ENCODE measurements around the gene PDCD1LG2.

PDCD1LG2 gene

DNA sequence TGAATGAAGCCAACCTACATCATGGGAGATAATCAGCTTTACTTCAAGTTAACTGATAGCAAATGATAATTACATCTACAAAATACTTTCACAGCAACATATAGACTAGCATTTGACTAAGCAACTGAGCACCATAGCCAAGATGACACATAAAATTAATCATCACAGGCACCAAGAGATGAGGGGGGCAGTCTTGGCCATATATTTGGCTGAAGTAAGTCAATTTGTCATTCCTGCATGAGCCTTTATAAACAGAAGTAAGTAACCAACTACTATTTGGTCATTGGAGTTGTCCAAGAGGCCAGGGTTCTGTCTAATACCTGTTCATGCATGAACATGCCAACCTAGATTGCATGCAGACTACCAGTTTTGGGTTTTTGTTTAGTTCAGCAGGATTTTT, 53.6 kb downstream of the PDCD1LG2 start:
- Histone ChIP-seq H3K36me3 (ENCODE audit: control insufficient read depth in 5 of 5, insufficient read depth in 5 of 5, low read length in 5 of 5) (peaks cover 0 to 15% (median 0%) of the 10 kb centered on the region in 5 donors), H3K4me3 (ENCODE audit: low read depth in 1 of 5, low read length in 5 of 5) (no peak overlapping the region), H3K9me3 (ENCODE audit: control insufficient read depth in 5 of 5, low read length in 5 of 5) (no peaks in the 10 kb centered on the region)

DNA sequence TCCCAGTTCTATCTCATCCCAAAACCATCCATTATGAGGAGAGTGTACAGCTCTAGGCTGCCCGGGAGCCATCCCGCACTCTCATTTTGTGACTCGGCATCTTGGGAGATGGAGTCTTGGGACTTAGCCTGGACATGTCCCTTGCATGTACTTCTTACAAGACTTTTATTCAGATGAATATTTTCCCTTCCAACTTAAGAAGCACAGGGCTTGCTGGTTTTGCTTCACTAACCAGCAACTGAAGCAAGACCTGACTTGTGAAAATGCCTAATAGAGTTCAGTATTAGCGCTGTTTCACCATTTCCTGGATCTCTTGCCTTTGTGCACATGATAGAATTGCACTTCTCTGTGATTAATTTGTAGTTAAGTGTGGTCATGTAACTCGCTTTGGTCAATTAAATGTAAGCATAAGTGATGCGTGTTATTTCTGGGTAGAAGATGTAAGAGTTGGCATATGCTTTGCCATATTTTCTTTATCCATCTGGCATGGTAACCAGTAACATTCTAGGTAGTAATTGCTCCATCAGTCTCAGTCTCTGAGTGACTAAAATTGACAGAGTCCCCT, 55.8 kb downstream of the PDCD1LG2 start:
- Histone ChIP-seq H3K4me3 (ENCODE audit: low read depth in 1 of 5, low read length in 5 of 5) (no peak overlapping the region), H3K27ac (ENCODE audit: low read depth, low read length) (no peak overlapping the region), H3K36me3 (ENCODE audit: control insufficient read depth in 5 of 5, insufficient read depth in 5 of 5, low read length in 5 of 5) (peaks cover 0 to 15% (median 3%) of the 10 kb centered on the region in 5 donors), H3K9ac (ENCODE audit: low read length in 5 of 5) (no peak overlapping the region), H3K4me1 (ENCODE audit: control insufficient read depth in 5 of 5, insufficient read depth in 5 of 5, low read length in 5 of 5) (peaks cover 0 to 10% (median 0%) of the 10 kb centered on the region in 5 donors), H3K9me3 (ENCODE audit: control insufficient read depth in 5 of 5, low read length in 5 of 5) (no peaks in the 10 kb centered on the region), H3K27me3 (ENCODE audit: control insufficient read depth in 5 of 5, insufficient read depth in 4 of 5, low read length in 5 of 5) (no peaks in the 10 kb centered on the region)

More for the DNA sequence above, 53.6 kb downstream of the PDCD1LG2 start:
- no peaks in the 10 kb centered on the region for H3K4me1 ChIP-seq (ENCODE audit: control insufficient read depth in 5 of 5, insufficient read depth in 5 of 5, low read length in 5 of 5)
- H3K27me3 ChIP-seq (ENCODE audit: control insufficient read depth in 5 of 5, insufficient read depth in 4 of 5, low read length in 5 of 5) = no peaks in the 10 kb centered on the region
- no peak overlapping the region for H3K27ac ChIP-seq (ENCODE audit: low read depth, low read length)
- no peak overlapping the region for H3K9ac ChIP-seq (ENCODE audit: low read length in 5 of 5)

DNA sequence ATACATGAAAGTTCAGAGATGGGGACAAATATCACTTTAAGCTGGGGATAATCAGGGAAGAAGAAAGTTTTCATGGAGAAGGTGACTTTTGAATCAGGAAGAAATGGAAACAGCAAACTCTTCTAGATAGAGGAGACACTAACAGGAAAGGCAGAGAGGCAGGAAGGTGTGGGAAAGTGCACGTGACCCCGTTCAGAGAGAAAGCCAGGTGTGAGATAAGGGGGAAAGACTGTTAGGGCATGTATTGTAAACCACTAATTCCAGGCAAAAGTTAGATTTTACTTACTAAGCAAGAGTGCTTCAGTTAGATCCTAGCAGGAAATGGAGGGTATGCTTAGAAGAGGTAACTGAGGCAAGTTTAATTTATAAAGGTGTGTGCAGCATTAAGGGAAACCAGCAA, 58.5 kb downstream of the PDCD1LG2 start:
- H3K27ac ChIP-seq (ENCODE audit: low read depth, low read length) = no peak overlapping the region
- H3K4me3 ChIP-seq (ENCODE audit: low read depth in 1 of 5, low read length in 5 of 5) = no peak overlapping the region
- H3K27me3 ChIP-seq (ENCODE audit: control insufficient read depth in 5 of 5, insufficient read depth in 4 of 5, low read length in 5 of 5) = no peaks in the 10 kb centered on the region
- no peaks in the 10 kb centered on the region for H3K9me3 ChIP-seq (ENCODE audit: control insufficient read depth in 5 of 5, low read length in 5 of 5)
- H3K9ac ChIP-seq (ENCODE audit: low read length in 5 of 5) = no peak overlapping the region
- H3K4me1 ChIP-seq (ENCODE audit: control insufficient read depth in 5 of 5, insufficient read depth in 5 of 5, low read length in 5 of 5) = peaks cover 0 to 10% (median 0%) of the 10 kb centered on the region in 5 donors
- H3K36me3 ChIP-seq (ENCODE audit: control insufficient read depth in 5 of 5, insufficient read depth in 5 of 5, low read length in 5 of 5) = peaks cover 0 to 13% (median under 1%) of the 10 kb centered on the region in 5 donors

DNA sequence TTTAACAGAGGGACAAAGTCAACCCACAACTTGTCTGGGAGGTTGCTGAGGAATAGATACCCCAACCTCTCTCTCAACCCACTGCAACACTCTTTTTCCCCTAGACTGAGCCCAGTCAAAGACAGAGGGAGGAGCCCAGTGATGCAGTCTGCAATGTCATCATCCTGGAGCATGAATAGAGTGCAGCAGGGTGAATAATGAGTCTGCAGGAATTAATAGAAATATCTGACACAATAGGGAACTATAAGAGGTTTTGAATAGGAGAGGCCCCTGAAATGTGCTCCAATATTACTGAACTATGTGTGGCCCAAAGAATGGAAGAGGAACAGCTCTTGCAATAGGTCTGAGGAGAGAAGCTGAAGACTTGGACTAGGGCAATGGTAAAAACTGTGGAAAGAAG, 59.1 kb downstream of the PDCD1LG2 start:
- H3K27ac ChIP-seq (ENCODE audit: low read depth, low read length) = no peak overlapping the region
- peaks cover 0 to 8% (median 0%) of the 10 kb centered on the region in 5 donors for H3K36me3 ChIP-seq (ENCODE audit: control insufficient read depth in 5 of 5, insufficient read depth in 5 of 5, low read length in 5 of 5)
- H3K4me1 ChIP-seq (ENCODE audit: control insufficient read depth in 5 of 5, insufficient read depth in 5 of 5, low read length in 5 of 5) = peaks cover 0 to 10% (median 0%) of the 10 kb centered on the region in 5 donors
- H3K9me3 ChIP-seq (ENCODE audit: control insufficient read depth in 5 of 5, low read length in 5 of 5) = no peaks in the 10 kb centered on the region
- no peaks in the 10 kb centered on the region for H3K27me3 ChIP-seq (ENCODE audit: control insufficient read depth in 5 of 5, insufficient read depth in 4 of 5, low read length in 5 of 5)
- H3K9ac ChIP-seq (ENCODE audit: low read length in 5 of 5) = no peak overlapping the region
- H3K4me3 ChIP-seq (ENCODE audit: low read depth in 1 of 5, low read length in 5 of 5) = no peak overlapping the region

DNA sequence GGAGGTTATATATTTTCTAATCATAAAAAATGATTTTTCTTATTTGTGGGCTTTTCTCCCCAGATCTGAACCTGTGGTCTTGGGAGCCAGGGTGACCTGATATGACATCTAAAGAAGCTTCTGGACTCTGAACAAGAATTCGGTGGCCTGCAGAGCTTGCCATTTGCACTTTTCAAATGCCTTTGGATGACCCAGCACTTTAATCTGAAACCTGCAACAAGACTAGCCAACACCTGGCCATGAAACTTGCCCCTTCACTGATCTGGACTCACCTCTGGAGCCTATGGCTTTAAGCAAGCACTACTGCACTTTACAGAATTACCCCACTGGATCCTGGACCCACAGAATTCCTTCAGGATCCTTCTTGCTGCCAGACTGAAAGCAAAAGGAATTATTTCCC, 59.6 kb downstream of the PDCD1LG2 start:
- Histone ChIP-seq H3K27ac (ENCODE audit: low read depth, low read length) (no peak overlapping the region), H3K36me3 (ENCODE audit: control insufficient read depth in 5 of 5, insufficient read depth in 5 of 5, low read length in 5 of 5) (peaks cover 0 to 5% (median 0%) of the 10 kb centered on the region in 5 donors), H3K9ac (ENCODE audit: low read length in 5 of 5) (no peak overlapping the region)

DNA sequence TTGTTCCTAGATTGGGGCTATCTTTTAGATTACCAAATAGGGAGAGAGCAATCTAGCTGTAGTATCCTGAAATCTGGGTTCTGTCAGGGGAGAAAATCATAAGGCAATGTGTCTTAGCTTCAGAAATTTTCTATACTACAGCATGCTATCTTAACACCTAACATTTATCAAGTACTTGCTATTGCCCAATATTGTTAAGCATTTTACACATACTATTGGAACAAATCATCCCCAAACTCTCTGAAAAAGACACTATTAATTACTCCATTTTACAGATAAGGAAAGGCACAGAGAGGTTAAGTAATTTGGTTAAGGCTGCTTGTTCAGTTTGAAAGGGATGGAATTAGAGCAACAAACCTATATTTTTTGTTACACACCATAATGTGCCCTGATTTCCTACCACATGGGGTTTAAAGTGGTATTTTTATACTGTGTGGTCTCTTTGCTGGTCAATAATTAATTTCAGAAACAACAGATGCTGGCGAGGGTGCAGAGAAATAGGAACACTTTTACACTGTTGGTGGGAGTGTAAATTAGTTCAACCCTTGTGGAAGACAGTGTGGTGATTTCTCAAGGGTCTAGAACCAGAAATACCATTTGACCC, 61.4 kb downstream of the PDCD1LG2 start:
- Histone ChIP-seq H3K4me3 (ENCODE audit: low read depth in 1 of 5, low read length in 5 of 5) (no peak overlapping the region), H3K4me1 (ENCODE audit: control insufficient read depth in 5 of 5, insufficient read depth in 5 of 5, low read length in 5 of 5) (peaks cover 0 to 10% (median 0%) of the 10 kb centered on the region in 5 donors), H3K27ac (ENCODE audit: low read depth, low read length) (no peak overlapping the region), H3K9me3 (ENCODE audit: control insufficient read depth in 5 of 5, low read length in 5 of 5) (no peaks in the 10 kb centered on the region), H3K36me3 (ENCODE audit: control insufficient read depth in 5 of 5, insufficient read depth in 5 of 5, low read length in 5 of 5) (peaks cover 0 to 3% (median 0%) of the 10 kb centered on the region in 5 donors), H3K9ac (ENCODE audit: low read length in 5 of 5) (no peak overlapping the region), H3K27me3 (ENCODE audit: control insufficient read depth in 5 of 5, insufficient read depth in 4 of 5, low read length in 5 of 5) (no peaks in the 10 kb centered on the region)

More for the DNA sequence above, 59.6 kb downstream of the PDCD1LG2 start:
- Histone ChIP-seq H3K4me1 (ENCODE audit: control insufficient read depth in 5 of 5, insufficient read depth in 5 of 5, low read length in 5 of 5) (peaks cover 0 to 10% (median 0%) of the 10 kb centered on the region in 5 donors), H3K9me3 (ENCODE audit: control insufficient read depth in 5 of 5, low read length in 5 of 5) (no peaks in the 10 kb centered on the region), H3K27me3 (ENCODE audit: control insufficient read depth in 5 of 5, insufficient read depth in 4 of 5, low read length in 5 of 5) (no peaks in the 10 kb centered on the region), H3K4me3 (ENCODE audit: low read depth in 1 of 5, low read length in 5 of 5) (no peak overlapping the region)

DNA sequence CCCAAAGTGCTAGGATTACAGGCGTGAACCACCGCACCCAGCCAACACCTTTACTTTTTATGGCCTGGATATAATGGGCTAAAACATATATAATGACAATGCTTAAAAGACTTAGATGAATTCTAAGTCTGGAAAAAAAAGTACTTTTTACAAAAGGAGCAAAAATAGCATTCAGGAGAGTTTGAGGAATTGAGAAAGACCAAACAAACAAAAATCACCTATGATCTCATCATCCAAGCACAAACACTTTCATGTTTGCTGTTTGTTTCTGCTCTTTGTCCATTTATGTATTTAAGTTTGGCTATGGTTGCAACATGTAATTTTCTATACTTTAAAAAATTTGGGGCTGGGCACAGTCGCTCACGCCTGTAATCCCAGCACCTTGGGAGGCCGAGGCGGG, 63.8 kb downstream of the PDCD1LG2 start:
- Histone ChIP-seq H3K36me3 (ENCODE audit: control insufficient read depth in 5 of 5, insufficient read depth in 5 of 5, low read length in 5 of 5) (peaks cover 0 to 3% (median 0%) of the 10 kb centered on the region in 5 donors), H3K9ac (ENCODE audit: low read length in 5 of 5) (no peak overlapping the region), H3K9me3 (ENCODE audit: control insufficient read depth in 5 of 5, low read length in 5 of 5) (no peaks in the 10 kb centered on the region), H3K4me1 (ENCODE audit: control insufficient read depth in 5 of 5, insufficient read depth in 5 of 5, low read length in 5 of 5) (peaks cover 0 to 10% (median 5%) of the 10 kb centered on the region in 5 donors), H3K27ac (ENCODE audit: low read depth, low read length) (no peak overlapping the region), H3K4me3 (ENCODE audit: low read depth in 1 of 5, low read length in 5 of 5) (no peak overlapping the region), H3K27me3 (ENCODE audit: control insufficient read depth in 5 of 5, insufficient read depth in 4 of 5, low read length in 5 of 5) (no peaks in the 10 kb centered on the region)

DNA sequence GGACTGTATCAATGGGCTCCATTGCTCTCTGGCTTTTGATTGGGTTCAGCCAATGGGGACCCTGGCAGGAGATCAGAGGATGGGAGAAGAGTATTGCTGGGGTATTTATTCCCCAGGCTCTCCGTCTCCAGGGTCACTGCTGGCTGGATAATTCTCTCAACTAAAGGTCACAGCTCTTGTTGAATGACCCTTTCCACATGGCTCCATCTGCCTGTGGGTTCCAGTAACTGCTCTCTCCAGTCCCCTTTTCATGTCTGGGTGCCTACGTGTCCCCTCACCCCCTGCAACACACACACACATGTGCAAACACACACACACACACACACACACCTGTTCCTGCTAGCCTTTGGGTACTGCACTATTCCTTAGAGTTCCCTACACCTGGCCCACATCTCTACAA, 64.7 kb downstream of the PDCD1LG2 start:
- H3K4me3 ChIP-seq (ENCODE audit: low read depth in 1 of 5, low read length in 5 of 5) = no peak overlapping the region
- peaks cover 0 to 5% (median 4%) of the 10 kb centered on the region in 5 donors for H3K4me1 ChIP-seq (ENCODE audit: control insufficient read depth in 5 of 5, insufficient read depth in 5 of 5, low read length in 5 of 5)
- peaks cover 0 to 3% (median 0%) of the 10 kb centered on the region in 5 donors for H3K36me3 ChIP-seq (ENCODE audit: control insufficient read depth in 5 of 5, insufficient read depth in 5 of 5, low read length in 5 of 5)
- H3K27me3 ChIP-seq (ENCODE audit: control insufficient read depth in 5 of 5, insufficient read depth in 4 of 5, low read length in 5 of 5) = no peaks in the 10 kb centered on the region
- no peaks in the 10 kb centered on the region for H3K9me3 ChIP-seq (ENCODE audit: control insufficient read depth in 5 of 5, low read length in 5 of 5)
- no peak overlapping the region for H3K9ac ChIP-seq (ENCODE audit: low read length in 5 of 5)
- no peak overlapping the region for H3K27ac ChIP-seq (ENCODE audit: low read depth, low read length)

DNA sequence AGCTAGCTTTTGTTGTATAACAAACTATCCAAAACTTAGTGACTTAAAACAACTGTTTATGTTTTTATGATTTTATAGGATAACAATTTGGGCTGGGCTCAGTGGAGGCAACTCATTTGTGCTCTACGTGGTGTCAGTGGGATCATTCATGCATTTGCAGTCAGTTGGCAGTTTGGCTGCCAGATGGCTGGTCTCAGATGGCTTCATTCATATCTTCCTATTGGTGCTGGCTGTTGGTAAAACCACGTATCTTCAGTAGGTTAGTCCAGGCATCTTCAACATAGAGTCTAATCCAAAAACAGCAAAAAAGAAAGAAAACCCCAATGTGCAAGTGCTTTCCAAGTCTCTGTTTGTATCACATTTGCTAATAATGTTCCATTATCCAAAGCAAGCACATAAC, 66.9 kb downstream of the PDCD1LG2 start:
- no peak overlapping the region for H3K27ac ChIP-seq (ENCODE audit: low read depth, low read length)
- H3K9me3 ChIP-seq (ENCODE audit: control insufficient read depth in 5 of 5, low read length in 5 of 5) = no peaks in the 10 kb centered on the region
- no peak overlapping the region for H3K4me3 ChIP-seq (ENCODE audit: low read depth in 1 of 5, low read length in 5 of 5)
- H3K27me3 ChIP-seq (ENCODE audit: control insufficient read depth in 5 of 5, insufficient read depth in 4 of 5, low read length in 5 of 5) = no peaks in the 10 kb centered on the region
- H3K36me3 ChIP-seq (ENCODE audit: control insufficient read depth in 5 of 5, insufficient read depth in 5 of 5, low read length in 5 of 5) = no peaks in the 10 kb centered on the region
- no peak overlapping the region for H3K9ac ChIP-seq (ENCODE audit: low read length in 5 of 5)
- peaks cover 0 to 5% (median 4%) of the 10 kb centered on the region in 5 donors for H3K4me1 ChIP-seq (ENCODE audit: control insufficient read depth in 5 of 5, insufficient read depth in 5 of 5, low read length in 5 of 5)

DNA sequence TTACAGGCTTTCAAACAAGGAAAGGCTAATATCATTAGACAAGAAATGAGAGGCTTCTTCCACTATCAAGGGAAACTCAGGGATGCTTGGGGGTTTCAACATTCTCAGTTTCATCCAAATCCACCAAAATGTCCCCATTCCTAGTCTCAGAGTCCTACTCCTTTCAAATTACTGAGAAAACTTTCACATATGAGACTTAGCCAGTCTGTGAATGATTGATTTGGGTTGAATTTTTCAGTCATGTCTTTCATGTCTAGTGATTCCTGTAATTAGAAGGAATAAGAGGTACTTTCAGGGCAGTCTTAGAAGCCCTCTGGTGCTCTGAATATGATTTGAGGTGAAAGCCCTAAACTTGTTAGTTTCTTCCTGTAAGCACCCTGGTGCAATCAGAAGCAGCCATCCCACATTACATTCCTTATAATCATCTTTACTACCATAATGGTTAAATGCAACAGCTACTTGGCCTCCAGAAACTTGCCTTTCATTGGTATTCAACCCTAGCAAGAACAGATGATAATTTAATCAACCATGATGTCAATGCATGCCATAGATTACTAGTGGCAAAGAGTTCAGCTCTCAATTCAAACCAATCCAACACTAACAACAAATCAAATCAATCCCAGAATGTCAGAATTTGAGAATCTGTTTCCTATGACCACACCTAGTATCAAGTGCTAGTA, 67.8 kb downstream of the PDCD1LG2 start:
- Histone ChIP-seq H3K36me3 (ENCODE audit: control insufficient read depth in 5 of 5, insufficient read depth in 5 of 5, low read length in 5 of 5) (no peaks in the 10 kb centered on the region), H3K4me3 (ENCODE audit: low read depth in 1 of 5, low read length in 5 of 5) (no peak overlapping the region), H3K4me1 (ENCODE audit: control insufficient read depth in 5 of 5, insufficient read depth in 5 of 5, low read length in 5 of 5) (peaks cover 0 to 9% (median 4%) of the 10 kb centered on the region in 5 donors), H3K9ac (ENCODE audit: low read length in 5 of 5) (no peak overlapping the region), H3K27me3 (ENCODE audit: control insufficient read depth in 5 of 5, insufficient read depth in 4 of 5, low read length in 5 of 5) (no peaks in the 10 kb centered on the region), H3K9me3 (ENCODE audit: control insufficient read depth in 5 of 5, low read length in 5 of 5) (no peaks in the 10 kb centered on the region), H3K27ac (ENCODE audit: low read depth, low read length) (no peak overlapping the region)

All from subcutaneous abdominal adipose tissue (tissue), 5 donors.